Stimulated activated CD4-positive, alpha-beta T cell treated with anti-CD3 and anti-CD28 coated beads, TNF-alpha, amount 100 ng/mL, for 48 hours (primary cell): ENCODE data around the gene RRP12.

Source experiments
- DNase-seq, 3 donors: peaks; one replicate each; pipeline ENCODE4 v3.0.0-alpha.2; 2020; ENCODE audit warnings: low read depth in 3 of 3

RRP12 gene

DNA sequence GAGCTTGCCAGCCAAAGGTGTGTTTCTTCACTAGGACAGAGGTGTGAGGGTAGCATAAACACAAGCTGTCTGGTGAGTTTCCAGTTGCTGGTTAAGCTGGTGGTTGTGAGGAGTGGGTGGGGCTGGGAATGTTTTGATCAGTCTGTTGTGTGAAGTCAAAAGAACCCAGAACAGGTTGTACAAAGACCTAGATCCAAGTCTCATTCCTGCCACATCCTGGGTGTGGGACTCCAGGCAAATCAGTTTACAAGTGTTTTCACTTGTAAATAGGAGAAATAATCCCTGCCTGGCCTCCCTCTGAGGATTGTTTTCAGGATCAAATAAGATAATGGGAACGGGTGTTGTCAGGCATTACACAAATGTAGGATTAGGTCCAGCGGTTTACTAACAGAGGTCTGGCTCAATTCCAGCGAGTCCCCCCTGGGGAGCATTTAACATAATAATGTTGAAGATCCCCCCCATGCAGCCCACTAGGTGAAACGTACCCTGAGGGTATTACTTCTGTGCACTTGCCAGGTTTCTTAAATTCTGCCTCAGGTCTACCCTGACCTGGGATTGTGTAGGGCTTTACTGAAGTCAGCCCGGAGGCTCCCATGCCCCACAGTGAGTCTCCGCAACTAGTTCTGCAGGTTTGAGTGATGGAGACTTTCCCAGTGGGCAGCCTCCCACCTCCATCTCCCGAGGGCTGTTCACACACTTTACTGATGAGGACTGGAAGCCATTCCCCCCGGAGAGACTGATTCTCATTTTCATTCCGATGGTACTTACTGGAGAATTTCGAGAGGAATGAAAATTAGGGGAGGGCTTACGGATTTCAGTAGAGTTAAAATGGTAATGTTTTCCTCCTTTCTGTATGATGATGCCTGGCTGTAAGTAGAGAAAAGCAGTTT lies 64.0 kb downstream of the RRP12 start:
- DNase-seq: no peak

DNA sequence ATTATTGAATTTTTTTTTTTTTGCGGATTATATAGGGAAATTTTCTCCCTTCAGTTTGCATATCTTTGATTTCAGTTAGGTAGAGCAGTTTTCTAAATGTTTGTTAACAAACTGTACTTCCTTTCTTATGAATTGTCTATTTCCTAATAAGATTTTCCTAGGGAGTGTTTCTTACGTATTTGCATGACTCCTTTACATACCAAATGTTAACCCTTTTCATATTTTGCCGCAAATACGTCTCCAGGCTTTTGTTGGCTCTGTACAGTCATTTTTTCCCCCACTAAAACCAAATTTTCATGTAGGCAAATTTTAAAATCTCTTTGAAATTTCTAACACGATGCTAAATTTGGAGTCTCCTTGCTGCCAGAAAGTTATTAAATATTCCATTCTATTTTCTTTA lies 64.7 kb downstream of the RRP12 start:
- no peak for DNase-seq

DNA sequence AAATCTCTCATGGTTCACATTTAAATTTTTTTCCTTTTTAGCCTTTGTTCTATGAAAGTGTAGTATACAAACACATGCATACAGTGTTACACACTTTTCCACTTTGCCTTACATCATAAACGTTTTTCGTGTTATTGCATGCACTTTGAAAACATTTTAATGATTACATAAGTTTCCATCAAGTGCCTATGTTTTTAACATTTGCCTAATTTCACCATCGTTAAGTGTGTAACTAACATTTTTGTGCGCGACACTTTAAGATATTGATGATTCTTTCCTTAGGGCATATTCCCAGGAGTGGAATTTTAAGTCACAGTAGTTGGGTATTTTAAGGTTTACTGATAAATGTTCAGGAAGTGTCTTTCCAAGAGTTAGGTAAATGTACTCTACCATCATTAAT lies 65.1 kb downstream of the RRP12 start:
- no peak for DNase-seq

DNA sequence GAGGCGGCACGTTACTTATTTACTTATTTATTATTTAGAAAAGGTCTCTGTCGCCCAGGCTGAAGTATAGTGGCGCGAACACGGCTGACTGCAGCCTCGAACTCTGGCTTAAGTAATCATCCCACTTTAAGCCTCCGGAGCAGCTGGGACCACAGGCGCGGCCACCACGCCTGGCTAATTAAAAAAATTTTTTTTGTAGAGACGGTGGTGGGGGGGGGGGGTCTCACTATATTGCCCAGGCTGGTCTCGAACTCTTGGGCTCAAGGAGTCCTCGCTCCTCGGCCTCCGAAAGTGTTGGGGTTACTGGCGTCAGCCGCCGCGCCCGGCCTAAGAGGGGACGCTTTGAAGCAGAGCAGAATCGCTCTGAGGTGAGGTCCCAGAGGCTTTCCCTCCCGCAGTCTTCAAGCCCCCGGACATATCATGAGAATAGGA lies 65.9 kb downstream of the RRP12 start:
- DNase-seq: no peak

DNA sequence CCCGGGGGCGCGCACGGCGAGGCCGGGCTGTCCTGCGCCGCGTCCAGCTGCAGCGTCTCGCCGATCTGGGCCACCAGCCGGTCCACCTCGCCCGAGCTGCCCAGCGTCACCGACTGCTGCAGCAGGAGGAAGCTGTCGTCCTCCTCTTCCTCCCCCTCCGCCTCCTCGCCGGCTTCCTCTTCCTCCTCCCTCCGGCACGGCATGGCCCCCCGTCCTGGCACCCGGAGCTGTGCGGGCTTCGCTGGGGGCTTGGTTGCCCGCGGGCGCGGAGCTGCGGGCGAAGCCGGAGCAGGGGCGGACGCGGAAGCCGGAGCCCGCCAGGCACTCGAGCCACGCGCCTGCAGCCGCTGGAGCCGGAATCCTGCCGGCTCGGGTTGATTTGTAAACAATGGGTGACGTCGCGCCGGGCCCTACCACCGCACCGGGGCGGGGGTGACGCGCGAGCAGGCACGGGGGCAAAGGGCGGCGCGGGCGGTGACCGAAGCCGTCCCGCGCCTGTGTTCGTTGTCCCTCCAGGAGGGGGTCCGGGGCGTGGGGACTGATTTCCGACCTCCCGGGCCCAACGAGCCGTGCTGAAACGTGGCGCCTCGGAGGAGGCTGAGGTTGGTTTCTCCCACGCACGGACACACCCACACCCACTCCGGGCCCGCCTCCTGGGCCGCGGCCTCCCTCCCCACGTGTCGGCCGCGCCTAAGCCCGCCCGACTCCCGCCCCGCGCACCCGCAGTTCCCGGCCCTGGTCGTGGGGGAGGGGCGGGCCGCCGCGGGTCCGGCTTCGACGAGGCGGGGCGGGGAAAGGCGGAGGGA lies 66.6 kb downstream of the RRP12 start, which contains the start of gene FRAT2:
FRAT2 (minus strand) TSS at position 360 of the 806 bp plus-strand sequence; CDS start at position 203, 157 bp downstream.
- DNase-seq: peak; percentile 68 to 80 (median 71)

DNA sequence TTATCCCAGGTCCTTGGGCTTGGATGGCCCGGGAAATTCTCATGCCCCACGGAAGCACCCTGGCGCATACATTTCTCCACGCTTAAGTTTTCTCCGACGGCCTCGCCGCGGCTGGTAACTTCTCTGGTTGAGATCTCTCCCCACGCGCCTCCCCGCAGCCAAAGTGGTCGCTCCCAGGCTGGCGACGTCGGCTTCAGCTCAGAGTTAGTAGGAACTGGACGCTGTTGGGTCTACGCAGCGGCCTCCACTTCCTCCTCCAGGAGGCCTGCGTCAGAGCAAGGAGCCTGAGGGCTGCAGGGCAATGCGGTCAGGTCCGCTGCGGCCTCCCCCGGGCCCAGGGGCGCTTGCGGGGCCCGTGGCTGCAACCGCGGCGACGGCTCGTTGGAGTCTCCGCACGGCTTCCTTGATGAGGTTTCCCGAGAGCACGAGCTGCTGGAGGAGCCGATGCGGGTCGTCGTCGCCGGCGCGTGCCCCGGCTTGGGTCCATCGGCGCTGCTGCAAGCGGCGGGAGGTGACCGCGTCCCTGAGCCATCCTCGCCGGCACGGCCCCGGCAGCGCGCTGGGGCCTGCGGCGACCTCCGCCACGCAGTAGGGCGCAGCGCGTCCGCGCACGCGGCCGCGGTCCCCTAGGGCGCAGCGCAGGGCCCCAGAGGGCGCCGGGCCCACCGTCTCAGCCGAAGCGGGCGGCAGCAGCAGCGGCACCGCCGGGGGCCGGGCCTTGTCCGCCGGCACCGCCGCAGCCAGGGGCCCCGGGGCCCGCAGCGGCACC lies 67.4 kb downstream of the RRP12 start:
- peak in 1 of 3 donors; percentile 26 for DNase-seq

DNA sequence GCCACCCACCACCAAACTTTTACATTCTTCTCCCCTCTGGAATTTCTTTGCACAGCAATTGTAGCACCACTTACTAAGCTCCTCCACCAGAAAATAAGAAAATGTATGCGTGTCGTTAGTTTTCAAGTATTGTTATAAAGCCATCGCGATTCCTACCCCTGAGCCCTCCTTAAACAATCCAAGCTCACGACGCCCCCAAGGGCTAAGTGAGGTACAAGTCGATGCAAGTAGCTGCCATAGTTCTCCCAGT lies 67.9 kb downstream of the RRP12 start:
- no peak for DNase-seq

DNA sequence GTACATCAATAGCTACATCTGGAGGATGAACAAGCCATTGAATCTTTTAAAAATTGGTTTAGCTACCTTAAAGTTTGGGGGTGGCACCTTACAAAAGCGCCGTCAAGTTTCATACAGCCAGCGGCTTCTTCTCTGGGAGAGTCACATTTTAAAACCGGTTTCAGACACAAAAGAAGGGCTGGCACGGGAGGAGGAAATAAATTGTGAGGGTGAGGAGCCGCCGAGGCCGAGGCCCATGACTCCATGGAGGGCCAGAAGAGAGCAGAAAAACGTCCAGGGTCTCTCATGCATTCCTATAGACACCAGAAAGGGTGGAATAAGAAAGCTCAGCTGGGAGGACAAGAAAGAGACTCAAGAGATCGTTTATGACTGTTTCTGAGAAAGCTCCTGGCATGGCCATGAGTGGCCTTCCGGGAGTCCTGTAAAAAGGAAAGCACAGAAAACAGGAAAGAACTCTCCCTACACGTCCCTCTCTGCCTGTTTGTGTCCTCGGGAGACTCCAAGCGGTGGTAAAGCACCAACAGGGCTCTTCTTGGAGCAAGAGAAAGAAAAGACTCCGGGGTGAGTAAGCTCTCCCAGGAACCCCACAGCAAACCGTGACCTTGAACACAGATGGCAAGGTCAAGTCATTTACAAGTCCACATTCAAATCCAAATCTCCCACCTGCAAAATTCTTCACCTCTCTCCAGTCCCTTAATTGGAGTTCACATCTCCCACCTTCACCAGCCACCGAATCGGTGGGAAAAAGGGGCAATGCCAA lies 68.4 kb downstream of the RRP12 start:
- DNase-seq: no peak

DNA sequence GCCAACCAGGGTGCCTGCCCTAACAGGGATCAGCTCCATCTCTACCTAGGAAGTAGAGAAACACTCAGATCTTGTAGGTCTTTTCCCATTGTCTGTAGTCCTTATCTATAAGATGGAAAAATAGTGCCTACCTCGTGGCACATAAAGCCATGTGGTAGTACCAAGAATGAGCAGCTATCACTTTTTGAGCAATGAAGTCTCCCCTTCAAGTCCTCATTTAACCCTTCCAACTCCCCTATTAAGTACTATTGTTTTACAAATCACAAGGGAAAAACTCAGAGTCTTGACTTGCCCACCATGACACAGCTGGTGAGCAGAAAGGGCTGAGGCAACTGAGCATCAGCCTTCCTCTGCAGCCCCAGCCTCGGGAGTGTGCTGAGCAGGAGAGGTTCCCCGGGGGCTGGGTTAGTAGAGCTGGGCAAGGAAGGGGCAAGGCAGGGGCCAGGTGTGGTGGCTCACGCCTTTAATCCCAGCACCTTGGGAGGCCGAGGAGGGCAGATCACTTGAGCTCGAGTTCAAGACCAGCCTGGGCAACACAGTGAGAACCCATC lies 69.9 kb downstream of the RRP12 start:
- no peak for DNase-seq

DNA sequence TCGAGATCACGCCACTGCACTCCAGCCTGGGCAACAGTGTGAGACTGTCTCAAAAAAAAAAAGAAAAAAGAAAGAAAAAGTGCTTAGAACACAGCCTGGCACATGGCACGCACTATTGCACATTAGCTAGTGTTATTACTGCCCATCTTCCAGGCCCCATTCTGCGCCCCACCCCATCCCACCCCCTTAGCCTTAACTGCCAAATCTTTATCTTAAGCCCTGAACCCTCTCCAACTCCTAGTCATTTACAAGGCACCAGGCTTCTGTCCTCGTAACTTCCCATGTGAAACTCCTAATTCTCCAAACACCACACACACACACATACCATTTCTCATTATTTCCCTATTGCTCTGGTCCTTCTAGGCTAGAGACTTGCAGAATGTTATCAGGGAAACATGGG lies 71.4 kb downstream of the RRP12 start:
- DNase-seq: no peak

DNA sequence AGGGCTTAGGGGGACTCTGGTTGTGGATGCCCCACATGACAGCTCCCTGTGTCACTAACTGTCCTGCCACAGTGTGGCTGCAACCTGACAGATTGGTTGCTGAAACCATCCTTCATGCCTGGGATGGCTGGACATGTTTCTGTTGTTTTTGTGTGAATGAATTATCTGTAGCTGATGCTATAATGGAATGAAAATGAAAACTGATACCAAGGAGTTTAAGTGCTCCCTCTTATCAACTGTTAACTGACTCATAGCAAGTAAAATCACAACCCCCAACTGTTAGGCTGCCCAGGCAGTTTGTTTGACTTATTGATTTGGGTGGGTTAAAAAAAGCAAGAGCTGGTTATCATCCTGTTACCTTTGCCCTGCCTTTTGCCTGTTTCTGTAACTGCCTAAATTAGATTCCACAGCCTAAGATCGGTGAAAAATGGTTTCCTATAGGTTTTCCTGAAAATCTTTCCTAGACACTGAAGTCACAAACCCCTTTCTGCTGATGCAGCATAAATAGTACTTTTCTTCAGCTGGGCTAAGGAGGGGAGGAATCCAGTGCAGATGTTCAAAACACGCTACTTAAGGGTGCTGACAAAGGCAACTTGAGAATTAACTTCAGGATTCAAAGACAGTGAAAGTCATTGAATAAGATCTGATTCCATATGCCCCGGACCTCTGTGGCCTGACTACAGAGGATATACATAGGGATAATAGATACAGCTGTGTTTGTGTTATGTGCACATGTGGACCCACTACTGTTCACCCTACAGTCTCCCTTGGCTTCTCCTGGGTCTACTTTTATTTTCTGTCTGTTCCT lies 72.3 kb downstream of the RRP12 start:
- DNase-seq: no peak

DNA sequence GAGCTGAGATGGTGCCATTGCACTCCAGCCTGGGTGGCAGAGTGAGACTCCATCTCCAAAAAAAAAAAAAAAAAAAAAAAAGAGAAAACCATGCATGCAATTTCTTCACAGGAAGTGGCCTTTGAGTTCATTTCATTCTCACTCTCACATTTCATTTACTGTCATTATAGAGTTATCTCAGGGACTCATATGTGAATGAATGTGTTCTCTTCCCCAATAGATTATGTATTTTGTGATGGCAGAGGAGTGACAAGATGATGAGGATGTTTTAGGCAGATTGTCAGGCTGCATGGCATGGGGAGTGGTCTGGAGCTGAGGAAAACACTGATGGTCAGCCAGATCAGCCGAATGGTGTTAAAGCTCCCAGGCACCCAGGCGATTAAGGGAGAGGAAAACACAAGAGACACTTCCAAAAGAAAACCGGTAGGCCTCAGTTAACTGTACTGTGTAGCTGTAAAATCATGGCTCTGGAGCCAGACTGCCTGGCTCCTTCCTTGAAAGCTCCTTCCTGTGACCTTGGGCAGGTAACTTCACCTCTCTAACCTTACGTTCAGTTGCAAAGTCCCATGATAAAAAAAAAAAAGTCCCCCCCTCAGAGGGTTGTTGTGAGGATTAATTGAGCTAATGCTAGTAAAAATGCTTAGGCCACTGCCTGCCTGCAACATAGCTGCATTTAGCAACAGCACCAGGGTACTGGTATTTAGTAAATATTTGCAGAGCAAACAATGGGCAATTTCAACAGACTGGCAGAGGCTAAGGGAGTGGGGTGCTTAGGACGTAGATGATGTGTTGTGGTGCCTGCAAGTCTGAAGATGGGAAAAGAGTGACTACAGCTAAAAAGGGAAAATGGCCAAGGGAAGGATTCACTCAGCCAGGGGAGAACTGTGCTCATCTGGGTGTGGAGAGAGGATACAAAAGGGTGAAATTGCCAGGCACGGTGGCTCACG lies 73.5 kb downstream of the RRP12 start:
- DNase-seq: no peak

DNA sequence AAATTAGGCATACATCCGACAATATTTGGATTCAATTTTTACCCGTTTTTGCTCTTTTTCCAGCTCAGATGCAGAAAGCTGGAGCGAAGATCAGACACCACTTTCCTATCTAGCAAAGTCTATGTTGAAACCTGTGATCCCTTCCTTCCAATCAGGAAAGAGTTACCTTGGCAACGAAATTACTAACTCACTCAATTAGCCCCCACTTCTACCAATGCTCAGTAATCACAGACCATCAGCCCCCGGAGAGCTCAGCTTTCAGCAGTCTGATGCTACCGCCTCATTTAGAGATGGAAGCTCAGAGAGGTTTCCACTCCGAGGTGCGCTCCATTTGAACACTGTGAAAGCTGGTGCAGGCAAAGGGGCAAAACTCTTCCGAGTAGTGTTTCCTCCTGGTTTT lies 75.4 kb downstream of the RRP12 start:
- DNase-seq: no peak

DNA sequence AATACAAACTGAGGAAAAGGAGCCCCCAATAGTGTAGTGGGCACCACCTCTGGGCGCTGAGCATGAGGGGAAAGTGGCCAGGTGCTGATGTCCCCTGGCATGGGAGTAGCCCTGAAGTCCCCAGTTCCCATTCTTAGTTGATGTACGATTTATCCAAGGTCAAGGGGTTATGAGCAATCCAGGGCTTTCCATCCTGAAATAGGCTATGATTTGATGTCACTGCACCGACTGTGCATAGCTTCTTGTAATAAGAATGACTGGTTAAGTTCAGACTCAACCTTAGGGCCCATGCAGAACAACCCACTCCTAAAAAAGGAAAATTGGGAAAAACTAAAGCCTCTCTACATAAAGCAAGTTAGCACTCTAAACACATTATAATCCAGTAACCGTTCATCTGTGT lies 77.6 kb downstream of the RRP12 start:
- DNase-seq: no peak

DNA sequence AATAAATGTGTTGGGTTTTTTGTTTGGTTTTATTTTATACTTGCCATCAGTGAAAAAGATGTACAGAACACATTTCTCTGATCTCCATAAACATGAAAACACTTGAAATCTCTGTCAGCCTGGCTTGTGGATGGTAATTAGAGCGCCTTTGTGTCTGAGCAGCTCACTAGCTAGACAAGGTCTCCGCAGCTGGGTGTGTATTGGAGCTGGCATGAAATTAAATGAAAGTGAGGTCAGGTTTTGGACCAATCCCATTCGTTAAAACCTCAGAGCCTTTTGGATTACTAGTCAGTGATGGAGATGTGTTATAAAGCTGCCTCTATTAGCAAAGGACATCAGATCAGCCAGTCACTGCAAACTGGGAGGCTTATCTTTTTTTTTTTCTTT lies 79.3 kb downstream of the RRP12 start:
- DNase-seq: no peak

DNA sequence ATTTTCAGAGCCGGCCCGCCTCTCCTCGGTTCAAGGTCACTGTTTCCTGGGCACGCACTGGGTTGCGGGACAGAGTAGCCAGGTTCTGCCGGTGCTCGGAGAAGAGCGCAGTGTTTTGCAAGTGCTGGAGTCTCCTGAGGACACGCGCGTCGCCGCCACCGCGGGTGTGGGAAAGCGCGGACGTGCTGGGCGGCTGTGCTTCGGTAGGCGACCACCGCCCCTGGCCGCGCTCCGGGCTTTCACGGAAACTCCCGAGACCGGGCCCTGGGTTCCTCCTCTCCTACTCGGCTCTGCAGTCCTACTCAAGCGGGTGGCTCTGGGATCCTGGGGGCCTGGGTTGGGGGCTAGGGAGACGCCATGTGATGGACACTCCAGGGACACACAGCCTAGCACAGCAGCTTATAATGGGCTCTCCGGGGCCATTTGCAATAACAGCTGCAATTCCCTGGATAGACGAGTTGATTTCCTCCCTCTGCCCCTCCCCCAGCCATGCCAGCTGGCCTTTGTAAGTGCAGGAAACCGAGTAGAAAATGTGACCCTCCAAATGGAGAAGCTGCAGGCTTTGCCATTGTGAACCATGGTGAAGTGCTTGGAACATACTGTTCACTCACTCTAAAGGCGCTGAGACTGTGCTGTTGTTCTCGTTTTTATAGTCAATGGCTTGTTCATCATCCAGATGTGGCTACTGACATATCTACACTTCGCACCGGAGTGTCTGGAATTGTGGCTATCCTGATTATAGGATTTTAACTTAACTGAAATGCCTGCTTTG lies 79.9 kb downstream of the RRP12 start:
- DNase-seq: peak in 1 of 3 donors; percentile 10

DNA sequence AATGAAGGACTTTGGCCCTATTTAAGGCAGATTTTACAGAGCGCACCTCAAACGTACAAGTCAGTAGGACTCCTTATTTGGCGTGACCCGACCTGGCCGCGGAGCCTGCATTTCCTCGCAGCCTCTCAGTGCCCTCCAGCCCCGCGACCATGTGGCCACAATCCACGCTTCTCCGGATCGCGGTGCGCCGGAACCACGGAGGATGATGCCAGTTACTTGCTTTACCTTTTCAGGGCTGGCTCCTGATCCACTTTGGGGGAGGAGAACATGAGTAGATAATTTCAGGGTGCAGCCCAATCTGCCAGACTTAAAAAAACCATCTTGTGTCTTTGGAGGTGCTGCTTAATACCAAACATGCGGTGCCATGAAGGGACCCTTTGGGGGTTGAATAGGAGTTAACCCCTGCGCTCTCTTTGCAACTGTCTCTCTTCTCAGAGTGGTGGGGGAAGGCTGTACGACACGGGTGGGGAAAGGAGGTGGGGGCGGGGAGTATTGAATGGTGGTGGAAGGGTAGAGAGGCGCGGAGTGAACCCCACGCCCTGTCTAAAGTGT lies 80.6 kb downstream of the RRP12 start:
- peak in 1 of 3 donors; percentile 18 for DNase-seq
